Right kidney (tissue), 1 donor: ENCODE data around the gene OPHN1.
"Not testable (repeated sequence)": the region's sequence is repeated elsewhere in the genome, so short reads cannot be mapped to it uniquely, and the experiment has no call there.

Experiments used
- DNase-seq: peaks from one replicate; pipeline ENCODE4 v3.0.0-alpha.2; 2016

The OPHN1 gene

GRCh38 chrX:68163441-68163840 lies 269.9 kb downstream of the OPHN1 start:
- DNase-seq = no peak

GRCh38 chrX:68147848-68148247 lies 285.4 kb downstream of the OPHN1 start:
- DNase-seq = no peak

DNA sequence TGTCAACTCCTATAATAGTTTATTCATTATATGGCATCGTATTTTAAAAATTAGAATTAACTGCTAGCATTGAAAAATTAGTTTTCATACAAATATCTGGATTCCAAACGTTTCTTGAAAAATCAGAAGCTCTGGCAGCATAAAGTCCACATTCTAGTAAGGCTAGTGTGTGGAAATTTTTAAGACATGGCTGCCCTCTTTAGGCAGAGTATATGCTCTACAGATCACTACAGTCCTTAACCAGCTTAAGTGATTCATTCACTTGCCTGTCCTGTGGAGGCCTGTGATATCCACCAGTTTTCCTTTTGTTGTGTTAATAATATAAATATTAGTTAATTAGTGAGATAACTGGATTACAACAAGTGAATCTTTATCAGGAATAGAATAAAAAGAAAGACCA lies 287.2 kb downstream of the OPHN1 start:
- no peak for DNase-seq

DNA sequence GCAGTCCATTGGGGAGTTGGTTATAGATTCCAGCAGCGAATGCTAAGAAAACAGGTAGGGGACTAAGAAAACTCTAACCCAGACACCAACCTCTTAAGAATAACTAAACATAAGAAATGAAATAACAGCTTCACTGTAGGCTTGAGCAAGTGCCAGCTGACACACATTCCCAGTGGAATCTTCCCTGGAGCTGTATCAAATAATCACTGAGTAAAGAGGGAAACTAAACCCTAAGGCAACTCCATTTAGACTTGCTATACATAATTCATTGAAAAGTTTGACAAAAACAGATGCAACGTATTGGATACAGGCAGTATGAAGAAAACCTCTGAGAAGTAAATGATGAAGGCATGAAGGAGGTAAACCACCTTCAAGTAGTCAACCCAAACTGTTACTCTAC lies 293.5 kb downstream of the OPHN1 start:
- no peak for DNase-seq

- DNase-seq = no peak
Observed at GRCh38 chrX:68133181-68133580, 300.1 kb downstream of the OPHN1 start.

DNA sequence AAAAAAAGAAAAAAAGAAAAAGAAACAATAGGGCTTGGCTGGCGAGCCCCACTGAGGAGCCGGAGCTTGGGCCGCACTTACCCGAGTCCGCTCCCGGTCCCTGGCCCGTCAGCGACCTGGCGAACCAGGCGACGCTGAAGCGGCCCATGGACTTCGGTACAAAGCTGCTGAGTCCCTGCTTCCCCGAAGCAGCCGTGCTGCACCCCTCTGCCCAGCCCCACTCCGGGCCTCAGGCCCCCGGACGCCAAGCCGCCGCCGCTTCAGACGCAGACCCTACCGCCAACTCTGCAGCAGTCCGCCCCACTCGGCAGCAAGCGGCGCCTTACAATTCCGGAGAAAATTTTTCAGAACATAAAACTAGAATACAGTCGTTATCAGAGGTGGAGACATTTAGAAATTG lies 300.5 kb downstream of the OPHN1 start:
- no peak for DNase-seq

- no peak for DNase-seq
Observed at GRCh38 chrX:68121835-68122234, 311.5 kb downstream of the OPHN1 start.

DNA sequence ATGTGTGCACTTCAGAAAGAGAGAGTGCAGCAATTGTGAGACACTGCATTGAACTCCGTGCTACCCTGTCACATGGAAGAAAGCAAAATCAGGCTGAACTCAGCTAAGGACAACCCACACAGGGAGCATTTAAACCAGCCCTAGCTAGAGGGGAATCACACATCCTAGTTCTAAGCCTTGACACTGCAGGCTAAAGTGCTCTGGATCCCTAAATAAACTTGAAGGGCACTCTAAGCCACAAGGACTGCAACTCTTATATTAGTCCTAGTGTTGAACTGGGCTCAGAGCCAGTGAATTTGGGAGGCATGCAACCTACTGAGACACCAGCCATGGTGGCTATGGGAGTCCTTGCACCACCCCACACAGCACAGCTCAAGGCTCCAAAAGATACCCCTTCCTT lies 311.9 kb downstream of the OPHN1 start:
- no peak for DNase-seq

DNA sequence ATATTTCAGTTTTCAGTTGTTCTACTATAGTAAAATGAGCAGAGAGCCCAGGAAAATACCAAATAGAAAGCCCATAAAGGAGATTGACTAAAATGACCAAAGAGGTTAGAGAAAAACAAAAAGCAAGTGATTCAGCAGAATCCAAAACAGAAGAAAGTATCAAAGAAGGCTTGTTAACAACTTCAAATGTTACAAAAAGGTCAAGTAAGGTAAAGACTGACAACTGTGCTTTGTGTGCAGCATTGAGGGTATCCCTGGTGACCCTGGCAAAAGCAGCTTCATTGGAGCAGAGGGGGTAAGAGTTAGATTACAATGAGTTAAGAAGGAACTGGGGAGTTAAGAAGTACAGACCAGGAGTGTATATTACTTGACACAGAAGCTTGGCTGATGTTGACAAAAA lies 317.9 kb downstream of the OPHN1 start:
- DNase-seq = no peak

DNA sequence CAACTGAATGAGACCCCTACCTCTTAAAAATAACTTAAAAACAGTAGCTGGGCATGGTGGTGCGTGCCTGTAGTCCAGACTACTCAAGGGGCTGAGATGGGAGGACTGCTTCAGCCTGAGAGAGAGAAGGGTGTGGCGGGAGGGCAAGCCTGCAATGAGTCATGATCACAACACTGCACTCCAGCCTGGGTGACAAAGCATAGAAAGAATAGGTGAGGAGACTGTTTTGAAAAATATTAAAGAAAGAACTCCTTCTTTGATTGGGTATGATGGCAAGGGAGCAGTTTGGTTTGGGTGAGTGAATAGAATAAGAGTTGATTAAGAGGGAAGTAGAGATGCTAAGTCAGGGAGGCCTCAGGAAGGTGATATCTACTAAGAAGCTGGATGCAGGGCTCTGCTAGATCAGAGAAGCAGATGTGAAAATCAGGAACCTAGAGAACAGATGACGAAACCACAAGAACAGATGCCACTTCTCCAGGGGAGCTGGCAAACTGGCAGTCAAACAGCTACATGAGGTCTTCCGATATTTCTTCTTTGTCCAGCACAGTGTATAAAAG lies 318.6 kb downstream of the OPHN1 start:
- no peak for DNase-seq

- DNase-seq = no peak
Observed at GRCh38 chrX:68113837-68114572, 319.3 kb downstream of the OPHN1 start.

DNA sequence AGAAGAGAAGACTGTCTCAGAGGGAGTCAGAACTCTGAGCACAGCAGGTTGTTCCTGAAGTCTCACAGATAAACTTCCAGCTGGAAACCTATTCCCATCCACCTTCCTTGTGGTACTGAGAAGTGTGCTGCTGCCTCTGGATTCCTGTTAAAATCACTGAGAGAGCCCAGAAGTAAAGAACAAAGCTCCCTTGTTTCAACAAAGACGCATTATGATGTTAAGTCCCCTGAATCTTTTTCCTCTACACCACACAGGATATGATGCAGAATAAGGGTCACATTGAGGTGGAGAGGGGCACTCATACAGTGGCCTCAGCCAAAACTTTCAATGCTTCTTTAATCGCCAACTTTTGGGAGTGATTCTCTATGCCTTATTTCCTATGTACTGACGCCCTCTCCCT lies 321.0 kb downstream of the OPHN1 start:
- DNase-seq = no peak

DNA sequence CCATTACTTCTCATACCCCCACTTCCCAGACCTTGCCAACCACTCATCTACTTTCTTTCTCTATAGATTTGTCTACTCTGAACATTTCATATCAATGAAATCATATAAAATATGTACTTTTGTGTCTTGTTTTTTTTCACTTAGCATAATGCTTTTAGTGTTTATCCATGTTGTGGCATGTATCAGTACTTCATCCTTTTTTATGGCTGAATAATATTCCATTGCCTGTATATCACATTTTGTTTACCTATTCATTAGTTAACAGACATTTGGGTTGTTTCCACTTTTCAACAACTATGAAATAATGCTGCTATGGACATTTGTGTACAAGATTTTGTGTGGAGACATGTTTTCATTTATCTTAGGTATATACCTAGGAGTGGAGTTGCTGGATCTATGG lies 324.1 kb downstream of the OPHN1 start:
- DNase-seq = no peak

- no peak for DNase-seq
Observed at GRCh38 chrX:68098431-68098830, 334.9 kb downstream of the OPHN1 start.

- DNase-seq = no peak
Observed at GRCh38 chrX:68090266-68090665, 343.0 kb downstream of the OPHN1 start.

DNA sequence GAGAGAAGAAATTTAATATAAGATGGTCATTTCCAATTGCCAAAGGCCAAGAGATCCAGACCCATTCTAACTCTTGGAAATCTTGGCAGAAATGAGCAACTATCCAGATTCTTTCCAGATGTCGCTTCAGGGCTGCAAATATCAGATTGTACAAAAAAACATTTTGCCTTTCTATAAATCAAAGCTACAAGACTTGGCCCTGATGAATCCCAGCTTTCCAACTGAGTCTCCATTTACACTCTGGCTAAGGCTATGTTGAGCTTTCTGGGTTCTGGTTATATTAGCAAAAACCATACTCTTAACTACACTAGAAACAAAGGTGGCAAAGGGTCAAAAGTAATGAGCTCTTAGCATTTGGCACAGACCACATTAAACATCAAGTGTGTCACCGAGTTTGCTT lies 345.8 kb downstream of the OPHN1 start:
- no peak for DNase-seq

- DNase-seq = no peak
Observed at GRCh38 chrX:68086709-68087108, 346.6 kb downstream of the OPHN1 start.

DNA sequence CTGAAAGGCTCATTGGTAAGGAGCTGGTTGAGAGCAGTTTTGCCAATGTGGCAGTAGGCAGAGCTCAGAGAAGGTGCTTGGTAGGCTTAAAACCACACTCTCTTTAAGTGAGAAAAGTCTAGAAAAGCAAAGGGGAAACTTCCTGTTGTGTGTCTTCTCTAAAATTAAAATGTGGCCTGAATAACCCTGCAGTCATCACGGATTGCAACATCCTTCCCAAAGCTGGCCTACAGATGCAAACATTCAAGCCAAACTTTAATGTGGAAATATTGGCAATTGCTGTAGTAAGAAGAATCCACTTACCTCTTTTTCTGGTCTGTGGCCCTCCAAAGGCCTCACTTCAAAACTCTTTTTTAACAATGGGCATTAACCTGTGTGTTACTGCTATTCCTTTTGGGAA lies 348.5 kb downstream of the OPHN1 start:
- DNase-seq = no peak

DNA sequence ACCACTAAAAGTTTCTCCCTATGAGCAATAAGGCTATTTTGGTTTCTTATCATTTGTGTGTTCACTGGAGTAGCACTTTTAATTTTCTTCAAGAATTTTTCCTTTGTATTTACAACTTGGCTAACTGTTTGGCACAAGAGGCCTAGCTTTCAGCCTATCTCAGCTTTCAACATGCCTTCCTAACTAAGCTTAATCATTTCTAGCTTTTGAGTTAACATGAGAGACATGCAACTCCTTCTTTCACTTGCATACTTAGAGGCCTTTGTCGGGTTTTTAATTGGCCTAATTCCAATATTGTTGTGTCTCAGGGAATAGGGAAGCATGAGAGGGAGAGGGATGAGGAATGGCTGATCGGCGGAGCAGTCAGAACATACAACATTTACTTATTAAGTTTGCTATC lies 349.8 kb downstream of the OPHN1 start:
- no peak for DNase-seq

DNA sequence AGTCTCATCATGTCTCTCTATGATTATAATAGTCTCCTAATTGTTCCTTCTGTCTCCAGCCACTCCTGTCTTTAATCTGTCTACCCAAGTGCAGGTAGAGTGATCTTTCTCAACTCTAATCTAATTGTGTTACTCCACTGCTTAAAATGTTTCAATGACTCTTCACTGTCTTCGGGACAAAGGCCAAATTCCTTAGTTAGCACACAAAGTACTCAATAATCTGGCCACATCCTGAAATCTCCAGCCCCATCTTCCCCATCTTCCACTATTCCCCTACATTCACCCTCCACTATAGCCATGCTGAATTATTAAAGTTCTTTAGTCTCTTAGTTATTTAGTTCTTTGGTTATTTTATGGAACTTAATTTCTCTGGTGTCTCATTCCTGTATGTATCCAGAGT lies 353.3 kb downstream of the OPHN1 start:
- DNase-seq = no peak

DNA sequence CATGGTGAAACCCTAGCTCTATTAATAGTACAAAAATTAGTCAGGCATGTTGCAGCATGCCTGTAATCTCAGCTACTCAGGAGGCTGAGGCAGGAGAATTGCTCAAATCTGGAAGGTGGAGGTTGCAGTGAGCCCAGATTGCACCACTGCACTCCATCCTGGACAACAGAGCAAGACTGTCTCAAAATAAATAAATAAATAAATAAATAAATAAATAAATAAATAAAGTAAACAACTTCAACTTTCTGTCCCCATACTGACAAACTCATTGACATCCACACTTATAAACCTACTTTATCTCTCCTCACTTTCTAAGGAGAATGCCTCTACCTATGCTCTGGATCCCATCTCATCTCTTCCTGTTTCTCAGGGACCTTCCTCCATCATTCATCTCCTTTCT lies 354.5 kb downstream of the OPHN1 start:
- DNase-seq = not testable (repeated sequence)

- no peak for DNase-seq
Observed at GRCh38 chrX:68077378-68077777, 355.9 kb downstream of the OPHN1 start.

- DNase-seq = no peak
Observed at GRCh38 chrX:68072041-68072440, 361.3 kb downstream of the OPHN1 start.

DNA sequence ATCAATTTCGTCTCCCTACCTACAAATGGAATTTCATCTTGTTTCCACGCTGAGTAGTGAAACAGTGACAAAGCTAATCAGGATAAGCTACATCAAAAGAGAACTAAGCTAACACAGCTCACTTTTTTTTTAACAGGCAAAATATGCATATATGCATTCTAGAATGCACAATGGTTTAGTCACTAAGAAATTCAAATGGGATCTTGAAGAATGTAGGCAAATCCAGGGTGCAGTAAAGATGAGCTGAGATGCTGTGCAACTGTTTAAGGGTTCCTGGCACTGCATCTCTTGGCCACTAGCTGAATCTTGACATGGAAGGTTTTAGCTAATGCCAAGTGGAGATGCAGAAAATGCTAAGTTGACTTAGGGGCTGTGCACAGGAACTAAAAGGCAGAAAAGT lies 363.2 kb downstream of the OPHN1 start:
- DNase-seq = not testable (repeated sequence)

- DNase-seq = no peak
Observed at GRCh38 chrX:68061206-68061535, 372.1 kb downstream of the OPHN1 start.
